ENCODE data around the gene EVL.

EVL gene

GRCh38 chr14:100130521-100130920, 65.3 kb downstream of the EVL start:
- no peak for DNase-seq (ENCODE audit: low read depth)

- no peak for DNase-seq (ENCODE audit: low read depth)
These were observed 66.0 kb downstream of the EVL start for GRCh38 chr14:100131181-100131580.

- DNase-seq (ENCODE audit: low read depth) = no peak
These were observed 67.1 kb downstream of the EVL start for GRCh38 chr14:100132161-100132902.

DNA sequence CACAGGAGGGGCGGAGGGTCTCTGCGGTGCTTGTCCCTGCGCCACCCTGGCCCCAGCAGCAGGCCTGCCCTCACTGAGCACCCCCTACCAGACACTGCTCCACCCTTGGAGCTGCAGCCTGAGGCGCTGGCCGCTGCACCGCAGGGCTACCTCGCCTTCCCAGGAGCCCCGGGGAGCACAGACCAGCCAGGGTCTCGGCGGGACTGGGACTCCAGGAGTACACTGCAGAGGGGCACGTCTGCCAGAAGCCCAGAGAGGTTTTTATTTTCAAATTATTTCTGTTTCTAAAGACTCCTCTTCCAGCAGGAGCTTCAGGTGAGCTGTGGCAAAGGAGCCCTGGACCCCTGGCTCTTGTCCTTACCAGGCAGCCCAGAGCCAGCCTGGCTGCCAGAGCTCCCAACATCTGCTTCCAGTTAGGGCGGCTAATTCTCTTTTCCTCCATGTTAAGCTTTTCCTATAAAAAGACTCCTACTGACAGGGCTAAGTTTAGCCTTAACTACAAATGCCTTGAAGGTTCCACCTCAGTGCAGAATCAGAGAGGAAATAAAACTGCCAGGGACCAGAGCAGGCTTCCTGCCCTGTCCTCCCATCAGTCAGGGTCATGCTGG, 67.8 kb downstream of the EVL start:
- no peak for DNase-seq (ENCODE audit: low read depth)

DNA sequence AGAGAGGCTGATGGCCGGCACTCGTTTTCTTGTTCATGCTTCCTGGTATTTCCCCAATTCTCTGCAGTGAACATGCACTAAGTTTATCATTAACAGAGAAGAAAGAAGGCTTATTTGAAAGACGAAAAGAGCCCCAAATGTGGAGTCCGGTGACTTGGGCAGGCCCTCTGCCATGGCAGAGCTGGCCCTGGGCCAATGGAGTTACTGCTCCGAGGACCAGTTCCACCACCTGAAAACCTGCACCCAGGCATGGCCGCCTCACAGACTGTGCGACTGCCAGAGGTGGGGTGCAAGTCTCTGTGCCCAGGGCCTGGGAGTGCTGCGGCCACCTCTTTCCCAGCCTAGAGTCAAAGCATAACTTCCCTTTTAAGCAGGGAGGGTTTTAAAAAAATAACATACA, 69.4 kb downstream of the EVL start:
- DNase-seq (ENCODE audit: low read depth) = no peak

- no peak for DNase-seq (ENCODE audit: low read depth)
These were observed 69.9 kb downstream of the EVL start for GRCh38 chr14:100135073-100135472.

GRCh38 chr14:100135784-100136183, 70.6 kb downstream of the EVL start:
- DNase-seq (ENCODE audit: low read depth) = no peak

DNA sequence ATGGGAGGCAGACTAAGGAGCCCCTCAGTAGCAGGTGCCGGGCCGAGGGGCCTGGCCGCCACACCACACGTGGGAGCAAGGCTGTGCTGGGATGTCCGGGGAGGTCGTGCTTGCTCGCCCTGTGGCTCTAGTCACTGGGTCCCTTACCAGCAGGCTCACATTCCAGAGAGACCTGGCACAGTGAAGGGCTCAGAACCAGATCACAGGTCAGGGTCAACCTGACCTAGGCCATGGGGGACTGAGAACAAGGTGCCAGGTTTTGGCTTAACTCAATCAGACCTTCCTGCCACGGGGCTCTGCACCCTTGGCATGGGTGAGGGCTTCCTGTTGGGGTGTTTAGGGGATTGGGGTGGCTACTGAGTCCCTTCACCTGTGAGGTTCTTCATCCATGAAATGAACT, 72.0 kb downstream of the EVL start:
- DNase-seq (ENCODE audit: low read depth) = no peak

DNA sequence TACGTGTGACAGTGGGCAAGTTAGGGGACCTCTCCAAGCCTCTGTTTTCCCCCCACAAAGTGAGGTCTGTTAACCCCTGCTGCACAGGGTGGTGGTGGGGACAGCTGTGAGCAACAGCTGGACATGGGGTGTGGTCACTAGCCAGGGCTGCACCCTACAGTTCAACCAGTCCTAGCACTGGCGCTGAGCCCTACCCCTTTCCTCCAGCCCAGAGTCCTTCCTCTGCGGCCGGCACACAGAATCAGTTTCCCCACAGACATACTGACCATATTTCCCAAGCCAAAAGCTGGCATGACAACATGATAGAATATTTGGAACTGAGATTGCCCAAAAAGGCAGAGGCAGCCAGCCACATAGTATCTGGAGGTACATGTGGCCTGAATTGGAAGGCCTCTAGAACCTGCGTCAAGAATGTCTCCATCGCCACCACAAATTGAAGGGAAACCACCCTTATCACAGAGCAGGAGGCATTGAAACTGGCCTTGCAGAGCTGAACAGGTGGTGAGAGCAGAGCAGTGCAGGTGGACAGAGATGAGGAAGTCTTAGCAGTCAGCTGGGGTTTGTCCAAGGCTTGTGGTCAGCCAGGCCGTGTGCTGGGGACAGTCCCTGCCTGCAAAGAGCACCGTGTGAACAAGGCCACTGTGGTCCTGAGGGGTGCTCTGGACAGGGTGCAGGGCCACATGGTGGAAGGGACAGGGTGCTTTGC, 73.0 kb downstream of the EVL start:
- no peak for DNase-seq (ENCODE audit: low read depth)

DNA sequence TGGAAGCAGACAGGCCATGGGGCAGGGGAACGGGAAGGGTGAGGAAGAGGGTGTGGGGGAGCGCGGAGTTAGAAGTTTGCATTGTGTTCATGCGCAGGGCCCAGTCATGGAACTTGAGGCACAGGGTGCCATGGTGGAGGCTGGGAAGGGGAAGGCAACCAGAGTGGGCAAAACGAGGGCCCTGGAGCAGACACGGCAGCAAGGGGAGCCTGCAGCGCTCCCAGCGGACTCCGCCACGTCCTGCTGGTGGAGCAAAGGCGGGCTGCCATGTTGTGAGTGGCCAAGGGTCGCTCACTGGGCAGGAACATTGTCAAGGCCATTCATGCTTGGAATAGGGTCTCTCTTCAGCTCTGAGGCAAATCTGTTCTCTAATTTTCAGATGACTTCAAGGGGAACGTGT, 73.7 kb downstream of the EVL start:
- no peak for DNase-seq (ENCODE audit: low read depth)

- no peak for DNase-seq (ENCODE audit: low read depth)
These were observed 75.3 kb downstream of the EVL start for GRCh38 chr14:100140452-100141078.

DNA sequence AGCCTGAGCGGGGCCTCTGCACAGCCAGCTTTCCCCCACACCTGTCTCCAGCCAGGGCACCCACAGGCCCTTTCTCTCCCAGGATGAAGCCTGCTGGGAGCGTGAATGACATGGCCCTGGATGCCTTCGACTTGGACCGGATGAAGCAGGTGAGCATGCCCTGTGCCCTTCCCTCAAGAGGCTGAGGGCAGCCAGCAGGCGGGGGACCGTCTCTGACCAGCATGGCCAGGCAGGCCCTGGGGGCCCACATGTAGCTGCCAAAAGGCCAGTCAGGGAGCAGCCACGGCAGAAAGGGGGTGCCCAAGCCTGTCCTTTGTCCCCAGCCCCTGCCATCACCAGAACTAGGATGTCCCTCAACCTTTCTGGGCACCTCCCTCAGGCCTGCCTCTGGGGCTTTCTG, 75.9 kb downstream of the EVL start:
- no peak for DNase-seq (ENCODE audit: low read depth)

GRCh38 chr14:100142073-100143040, 77.1 kb downstream of the EVL start:
- no peak for DNase-seq (ENCODE audit: low read depth)

DNA sequence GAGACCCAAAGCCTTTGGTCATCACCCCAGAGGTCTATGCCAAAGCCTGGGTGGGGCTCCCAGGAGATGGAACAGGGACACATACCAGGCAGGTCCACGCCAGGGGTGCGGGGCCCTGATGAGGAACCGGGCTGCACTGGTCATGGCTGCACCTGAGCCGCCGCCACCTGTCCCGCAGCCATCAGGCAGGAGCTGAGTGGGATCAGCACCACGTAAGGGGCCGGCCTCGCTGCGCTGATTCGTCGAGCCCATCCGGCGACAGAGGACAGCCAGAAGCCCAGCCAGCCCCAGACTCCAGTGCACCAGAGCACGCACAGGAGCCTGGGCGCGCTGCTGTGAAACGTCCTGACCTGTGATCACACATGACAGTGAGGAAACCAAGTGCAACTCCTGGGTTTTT, 78.3 kb downstream of the EVL start:
- DNase-seq (ENCODE audit: low read depth) = no peak

- no peak for DNase-seq (ENCODE audit: low read depth)
These were observed 78.7 kb downstream of the EVL start for GRCh38 chr14:100143934-100144333.

- no peak for DNase-seq (ENCODE audit: low read depth)
These were observed 79.4 kb downstream of the EVL start for GRCh38 chr14:100144645-100144995.

DNA sequence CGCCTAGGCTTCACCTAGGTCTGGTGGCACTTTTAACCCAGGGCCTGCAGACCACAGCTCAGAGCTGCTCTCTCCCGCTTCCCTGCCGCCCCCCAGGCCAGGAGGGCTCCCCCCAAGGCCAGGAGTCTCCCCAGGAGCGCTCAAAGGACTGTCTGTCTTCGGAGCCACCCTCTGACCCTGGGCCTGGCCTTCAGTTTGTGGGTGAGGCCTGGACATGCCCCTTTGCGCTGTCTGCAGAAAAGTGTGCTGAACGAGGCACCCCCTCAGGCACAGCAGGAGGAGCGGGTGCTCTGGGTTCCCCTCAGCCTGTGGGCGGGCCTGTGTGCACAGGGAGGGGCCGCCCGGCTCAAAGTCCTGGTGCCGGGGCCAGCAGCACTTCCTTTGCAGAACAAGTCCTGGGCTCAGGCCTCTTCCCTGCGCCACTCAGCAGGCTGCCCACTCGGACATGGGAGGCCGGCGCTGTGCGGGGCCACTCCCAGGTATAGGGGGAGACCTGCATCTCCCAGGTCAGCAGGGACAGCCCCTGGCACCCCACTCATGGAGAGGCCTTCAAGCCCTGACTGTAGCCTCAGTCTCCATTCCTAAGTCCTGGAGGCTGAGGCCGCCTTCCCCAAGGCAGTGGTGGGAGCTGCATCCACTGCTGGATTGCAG, 79.9 kb downstream of the EVL start:
- no peak for DNase-seq (ENCODE audit: low read depth)

DNA sequence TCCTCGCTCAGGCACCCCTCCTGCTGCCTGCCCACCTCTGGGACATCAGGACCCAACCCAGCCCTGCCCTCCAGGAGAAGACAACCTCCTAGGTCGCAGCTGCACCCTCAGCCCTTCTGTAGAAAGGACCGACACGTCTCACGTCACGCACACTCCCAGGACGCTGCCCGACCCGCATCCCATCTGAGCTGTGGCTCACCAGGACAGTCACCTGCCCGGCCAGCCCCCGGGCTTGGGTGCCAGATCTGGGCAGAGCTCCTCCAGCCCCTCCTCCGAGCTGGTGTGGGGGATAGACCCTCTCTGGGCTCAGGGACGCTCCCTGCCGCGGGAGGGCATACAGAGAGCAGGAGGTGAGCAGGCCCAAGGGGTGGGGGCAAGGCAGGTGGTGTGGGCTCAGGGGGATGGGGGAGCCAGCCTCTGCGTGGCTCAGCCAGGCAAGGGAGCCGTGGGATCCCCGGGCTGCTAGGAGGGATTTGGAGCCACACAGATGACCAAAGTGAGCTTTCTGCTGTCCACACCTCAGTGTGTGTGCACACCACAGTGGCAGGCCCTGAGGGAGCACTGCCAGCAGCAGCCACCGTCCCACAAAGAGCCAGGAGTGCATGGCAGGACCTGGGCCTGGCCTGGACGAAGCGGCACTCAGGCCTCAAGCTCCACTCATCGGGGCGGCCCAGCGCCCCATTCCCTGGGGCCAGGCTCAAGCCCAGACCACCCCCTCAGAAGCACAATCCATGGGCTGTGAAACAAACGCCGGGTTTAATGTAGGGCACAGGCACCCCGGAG, 80.7 kb downstream of the EVL start:
- no peak for DNase-seq (ENCODE audit: low read depth)

DNA sequence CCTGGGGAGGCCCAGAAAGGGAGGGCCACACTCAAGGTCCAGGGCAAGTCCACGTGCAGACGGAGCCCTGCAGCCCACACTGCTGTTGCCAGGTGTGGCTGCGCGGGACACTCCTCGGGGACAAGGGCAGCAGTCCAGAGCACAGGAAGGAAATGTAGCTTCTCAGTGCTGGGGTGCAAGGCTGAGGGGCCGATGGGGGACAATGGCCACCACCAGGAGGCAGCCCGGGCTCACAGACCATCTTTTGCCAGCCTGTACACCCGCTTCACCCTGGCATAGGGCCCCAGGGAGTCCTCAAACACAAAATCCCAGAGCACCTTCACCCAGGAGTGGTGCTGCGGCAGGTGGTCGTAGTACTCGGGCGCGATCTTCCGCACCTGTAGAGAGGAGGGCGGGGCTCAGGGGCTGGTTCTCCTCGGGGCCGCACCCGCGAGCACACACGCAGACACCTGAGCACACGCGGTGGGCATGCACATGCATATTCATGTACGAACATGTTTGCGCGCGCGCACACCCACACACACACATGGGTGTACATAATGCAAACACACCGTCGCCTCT, 81.4 kb downstream of the EVL start:
- no peak for DNase-seq (ENCODE audit: low read depth)

DNA sequence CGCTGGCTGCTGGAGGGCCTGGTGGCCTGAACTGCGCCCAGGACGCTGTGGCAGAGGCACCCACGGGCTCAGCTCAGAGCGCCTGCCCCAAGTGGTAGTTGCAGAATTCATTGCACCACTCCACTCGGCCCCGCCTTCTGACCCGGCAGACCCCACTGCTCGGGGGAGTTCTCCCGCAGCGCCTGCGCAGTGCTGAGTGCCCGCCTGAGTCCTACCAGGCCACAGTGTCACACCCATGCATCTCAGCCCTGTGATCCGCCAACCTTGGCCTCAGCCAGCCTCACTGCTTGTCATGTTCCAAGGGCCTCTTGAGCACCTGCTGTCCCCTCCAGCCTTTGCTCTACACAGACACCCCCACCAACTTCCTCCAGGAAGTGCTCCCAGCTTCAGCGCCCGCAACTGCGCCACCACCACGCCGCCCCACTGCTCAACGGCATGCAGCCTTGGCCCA, 82.0 kb downstream of the EVL start:
- peak; percentile 63 for DNase-seq (ENCODE audit: low read depth)
